Measurements from ENCODE around the gene ZNF652.

DNA sequence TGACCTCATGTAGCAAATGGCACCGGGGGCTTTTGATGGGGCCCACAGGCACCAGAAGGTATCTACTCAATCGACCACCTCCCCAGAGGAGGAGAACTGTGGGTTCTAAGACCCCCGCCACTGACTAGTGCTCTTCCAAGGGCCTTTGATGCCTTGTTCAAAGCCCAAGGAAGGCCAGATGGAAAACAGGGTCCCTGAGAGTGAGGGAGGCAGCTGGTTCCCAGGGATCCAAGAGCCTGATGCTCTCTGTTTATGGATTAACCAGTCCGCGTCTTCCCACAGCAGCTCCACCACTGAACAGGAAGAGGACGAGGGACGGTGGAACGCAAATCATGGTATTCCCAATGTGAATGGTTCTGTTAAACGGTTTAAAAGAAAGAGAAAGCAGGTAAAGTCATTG is 45.0 kb upstream of the ZNF652 start:
- TF ChIP-seq ZNF331 (CRISPR knock-in tag; IDR thresholded peaks at IDR 0.05; ENCODE audit: low read depth): no peak
- TF ChIP-seq, protein P1, sequence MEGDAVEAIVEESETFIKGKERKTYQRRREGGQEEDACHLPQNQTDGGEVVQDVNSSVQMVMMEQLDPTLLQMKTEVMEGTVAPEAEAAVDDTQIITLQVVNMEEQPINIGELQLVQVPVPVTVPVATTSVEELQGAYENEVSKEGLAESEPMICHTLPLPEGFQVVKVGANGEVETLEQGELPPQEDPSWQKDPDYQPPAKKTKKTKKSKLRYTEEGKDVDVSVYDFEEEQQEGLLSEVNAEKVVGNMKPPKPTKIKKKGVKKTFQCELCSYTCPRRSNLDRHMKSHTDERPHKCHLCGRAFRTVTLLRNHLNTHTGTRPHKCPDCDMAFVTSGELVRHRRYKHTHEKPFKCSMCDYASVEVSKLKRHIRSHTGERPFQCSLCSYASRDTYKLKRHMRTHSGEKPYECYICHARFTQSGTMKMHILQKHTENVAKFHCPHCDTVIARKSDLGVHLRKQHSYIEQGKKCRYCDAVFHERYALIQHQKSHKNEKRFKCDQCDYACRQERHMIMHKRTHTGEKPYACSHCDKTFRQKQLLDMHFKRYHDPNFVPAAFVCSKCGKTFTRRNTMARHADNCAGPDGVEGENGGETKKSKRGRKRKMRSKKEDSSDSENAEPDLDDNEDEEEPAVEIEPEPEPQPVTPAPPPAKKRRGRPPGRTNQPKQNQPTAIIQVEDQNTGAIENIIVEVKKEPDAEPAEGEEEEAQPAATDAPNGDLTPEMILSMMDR (conservative IDR thresholded peaks at IDR 0.05; ENCODE audit: low read depth in 2 of 2): no peak
- TF ChIP-seq EZH2phosphoT487 (IDR thresholded peaks at IDR 0.05; ENCODE audit: unreplicated experiment): no peak
- no peak for TF ChIP-seq CREB1 (CRISPR knock-in tag; IDR thresholded peaks at IDR 0.05; ENCODE audit: low read depth)
- TF ChIP-seq, protein P2, sequence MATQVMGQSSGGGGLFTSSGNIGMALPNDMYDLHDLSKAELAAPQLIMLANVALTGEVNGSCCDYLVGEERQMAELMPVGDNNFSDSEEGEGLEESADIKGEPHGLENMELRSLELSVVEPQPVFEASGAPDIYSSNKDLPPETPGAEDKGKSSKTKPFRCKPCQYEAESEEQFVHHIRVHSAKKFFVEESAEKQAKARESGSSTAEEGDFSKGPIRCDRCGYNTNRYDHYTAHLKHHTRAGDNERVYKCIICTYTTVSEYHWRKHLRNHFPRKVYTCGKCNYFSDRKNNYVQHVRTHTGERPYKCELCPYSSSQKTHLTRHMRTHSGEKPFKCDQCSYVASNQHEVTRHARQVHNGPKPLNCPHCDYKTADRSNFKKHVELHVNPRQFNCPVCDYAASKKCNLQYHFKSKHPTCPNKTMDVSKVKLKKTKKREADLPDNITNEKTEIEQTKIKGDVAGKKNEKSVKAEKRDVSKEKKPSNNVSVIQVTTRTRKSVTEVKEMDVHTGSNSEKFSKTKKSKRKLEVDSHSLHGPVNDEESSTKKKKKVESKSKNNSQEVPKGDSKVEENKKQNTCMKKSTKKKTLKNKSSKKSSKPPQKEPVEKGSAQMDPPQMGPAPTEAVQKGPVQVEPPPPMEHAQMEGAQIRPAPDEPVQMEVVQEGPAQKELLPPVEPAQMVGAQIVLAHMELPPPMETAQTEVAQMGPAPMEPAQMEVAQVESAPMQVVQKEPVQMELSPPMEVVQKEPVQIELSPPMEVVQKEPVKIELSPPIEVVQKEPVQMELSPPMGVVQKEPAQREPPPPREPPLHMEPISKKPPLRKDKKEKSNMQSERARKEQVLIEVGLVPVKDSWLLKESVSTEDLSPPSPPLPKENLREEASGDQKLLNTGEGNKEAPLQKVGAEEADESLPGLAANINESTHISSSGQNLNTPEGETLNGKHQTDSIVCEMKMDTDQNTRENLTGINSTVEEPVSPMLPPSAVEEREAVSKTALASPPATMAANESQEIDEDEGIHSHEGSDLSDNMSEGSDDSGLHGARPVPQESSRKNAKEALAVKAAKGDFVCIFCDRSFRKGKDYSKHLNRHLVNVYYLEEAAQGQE (IDR thresholded peaks at IDR 0.05; ENCODE audit: unreplicated experiment): no peak
- TF ChIP-seq EZH2 (IDR thresholded peaks at IDR 0.05; ENCODE audit: low read depth, unreplicated experiment): no peak
- TF ChIP-seq POLR2AphosphoS5 (IDR thresholded peaks at IDR 0.05; ENCODE audit: low read depth): no peak

All from GM23338 (cell line).